ENCODE measurements around the gene CD93. TPM values are rescaled to one million over a fixed set of nuclear protein-coding genes. Genes with fewer than 3 reads are reported as not detected.

The CD93 gene
- total RNA-seq, 1 experiment from 2014 or later = not detected

DNA sequence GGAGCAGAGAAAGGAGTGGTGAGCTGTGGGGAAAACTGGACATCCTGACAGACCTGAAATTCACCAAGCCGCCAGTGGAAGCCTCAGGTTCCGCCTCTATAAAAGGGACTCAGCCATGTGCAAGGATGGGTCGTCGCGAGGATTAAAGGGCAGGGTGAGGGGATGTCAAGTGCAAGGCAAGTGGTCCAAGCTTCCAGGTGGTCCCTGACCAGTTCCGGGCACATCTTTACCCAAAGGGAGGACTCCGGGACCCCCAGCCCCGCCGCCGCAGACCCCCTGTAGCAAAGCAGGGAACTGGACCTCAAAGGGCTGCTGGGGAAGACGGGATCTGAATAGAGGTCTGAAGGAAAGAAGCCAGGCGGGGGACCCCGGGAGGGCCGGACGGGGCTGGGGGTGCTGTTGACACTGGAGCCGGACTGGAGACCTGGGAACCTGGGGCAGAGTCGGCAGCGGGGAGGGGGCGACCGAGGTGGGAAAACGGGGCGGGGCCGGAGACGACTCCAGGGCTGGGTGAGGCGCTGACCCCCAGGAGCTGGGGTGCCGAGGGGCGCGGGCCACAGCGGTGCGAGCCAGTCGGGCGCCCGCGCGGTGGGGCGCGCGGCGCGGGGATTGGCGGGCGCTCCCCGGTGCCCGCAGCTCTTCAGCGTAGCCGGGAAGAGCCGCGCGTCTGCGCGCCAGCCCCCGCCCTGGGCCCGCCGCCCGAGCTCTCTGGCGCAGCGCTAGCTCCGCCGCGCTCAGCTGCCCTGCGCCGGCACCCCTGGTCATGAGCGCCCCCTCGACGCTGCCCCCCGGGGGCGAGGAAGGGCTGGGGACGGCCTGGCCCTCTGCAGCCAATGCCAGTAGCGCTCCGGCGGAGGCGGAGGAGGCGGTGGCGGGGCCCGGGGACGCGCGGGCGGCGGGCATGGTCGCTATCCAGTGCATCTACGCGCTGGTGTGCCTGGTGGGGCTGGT is 51.1 kb downstream of the CD93 start, which contains the start of gene SSTR4:
Gene SSTR4 (plus strand): TSS at position 592 of the 951 bp plus-strand sequence. CDS start 172 bp downstream, at position 764.
- DNase-seq (ENCODE audit: low spot score) = no peak

GRCh38 chr20:23033918-23034317 is 52.2 kb downstream of the CD93 start:
- DNase-seq (ENCODE audit: low spot score) = no peak

GRCh38 chr20:23032750-23033078 is 53.4 kb downstream of the CD93 start:
- no peak for DNase-seq (ENCODE audit: low spot score)

GRCh38 chr20:23032056-23032749 is 53.9 kb downstream of the CD93 start:
- DNase-seq (ENCODE audit: low spot score) = no peak

DNA sequence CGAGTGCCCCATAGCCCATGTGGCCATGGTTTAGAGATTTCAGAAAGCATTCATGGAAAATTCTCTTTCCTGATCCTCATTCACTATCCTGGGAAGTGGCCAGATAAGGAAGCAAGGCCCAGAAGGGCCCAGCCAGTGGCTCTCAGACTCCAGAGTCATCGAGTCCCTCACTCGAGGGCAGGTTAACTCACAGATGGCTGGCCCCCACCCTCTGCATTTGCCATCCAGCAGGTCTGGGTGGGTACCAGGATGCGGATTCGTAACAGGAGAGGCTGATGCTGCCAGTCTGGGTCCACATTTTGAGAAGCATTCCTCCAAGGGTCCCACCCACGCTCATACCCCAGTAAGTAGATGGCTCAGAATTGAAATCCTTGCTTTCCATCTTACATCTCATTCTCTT is 54.8 kb downstream of the CD93 start:
- no peak for DNase-seq (ENCODE audit: low spot score)

Other genes with a start within 250 kb of the CD93 start
- not detected in 2 replicates for gene SSTR4, start 51.0 kb downstream of the CD93 start, total RNA-seq (2014; rRNA removed; shearing (Covaris generic))
- 0.07 and 0.17 TPM in 2 replicates for gene THBD, start 36.7 kb downstream of the CD93 start, total RNA-seq (2014; rRNA removed; shearing (Covaris generic))